Endothelial cell of umbilical vein (primary cell): ENCODE measurements around the gene PRR5L. TPM values are rescaled to one million over a fixed set of nuclear protein-coding genes. Genes with fewer than 3 reads are reported as not detected.

ENCODE experiments used
- BruUV-seq: library from RNA; stranded (reverse); fragments of 400-500 nt; replicated peaks from 2 replicates; lab custom pipeline; 2021; lab: Mats Ljungman, UMichigan
- CTCF ChIA-PET: fragments of 300-600, 350-600 bp; sonication (Branson Sonifier 250); formaldehyde crosslinking; loops from one replicate; lab custom pipeline; 2021; ENCODE audit warnings: antibody characterized with exemption, inconsistent platforms; lab: Charles Lee
- POLR2A ChIA-PET: fragments of 300-600, 350-600 bp; sonication (Branson Sonifier 250); formaldehyde crosslinking; loops from one replicate; lab custom pipeline; 2021; ENCODE audit warnings: antibody characterized with exemption, inconsistent platforms; lab: Charles Lee
- DNase-seq: peaks from one replicate; pipeline ENCODE4 v3.0.0-alpha.2; 2011; ENCODE audit warnings: low read depth, low spot score
- FAIRE-seq: peaks from 2 replicates; lab custom pipeline; 2011; peaks lifted over from hg19 to GRCh38; lab: Jason Lieb, UNC
- H2AFZ ChIP-seq: 2 replicates; pipeline ENCODE4 v1.6.0; 2012; ENCODE audit warnings: low read depth, low read length, control low read depth, inconsistent platforms
- H3K27ac ChIP-seq: 2 replicates; pipeline ENCODE4 v1.5.1; 2011; ENCODE audit warnings: low read depth, mild to moderate bottlenecking, control low read depth, low read length, moderate library complexity; ENCODE audit not compliant: insufficient read depth
- H3K27me3 ChIP-seq, 2 experiments: 2 replicates each; pipeline versions ENCODE4 v1.6.0 to v1.6.1; 2011; ENCODE audit warnings: low read length in 2 of 2, mixed read lengths in 1 of 2; ENCODE audit not compliant: control insufficient read depth in 2 of 2, insufficient read depth in 2 of 2
- H3K36me3 ChIP-seq, 2 experiments: 2 replicates in 1 of 2; 3 replicates in 1 of 2; pipeline ENCODE4 v1.5.1; 2011; ENCODE audit warnings: low read length in 2 of 2, mild to moderate bottlenecking in 1 of 2, moderate library complexity in 1 of 2; ENCODE audit not compliant: control insufficient read depth in 2 of 2, insufficient read depth in 2 of 2; ENCODE audit errors: extremely low read depth in 1 of 2
- H3K4me1 ChIP-seq: 3 replicates; pipeline ENCODE4 v1.5.1; 2011; ENCODE audit warnings: mild to moderate bottlenecking, low read length; ENCODE audit not compliant: control insufficient read depth, insufficient read depth; ENCODE audit errors: extremely low read depth
- H3K4me2 ChIP-seq: 2 replicates; pipeline ENCODE4 v1.6.1; 2011; ENCODE audit warnings: low read length, control low read depth, mixed read lengths; ENCODE audit not compliant: insufficient read depth
- H3K4me3 ChIP-seq, 3 experiments: fragments of 200-600 bp in 1 of 3; sonication (generic), shearing (Covaris generic) in 1 of 3; replicated peaks in 1 of 3; 2 replicates each; pipeline ENCODE4 v1.5.1; 2011 to 2016; ENCODE audit warnings: control low read depth in 3 of 3, low read length in 3 of 3, mild to moderate bottlenecking in 2 of 3, inconsistent platforms in 1 of 3, low read depth in 1 of 3, moderate library complexity in 1 of 3; ENCODE audit not compliant: insufficient read depth in 1 of 3
- H3K79me2 ChIP-seq: 2 replicates; pipeline ENCODE4 v1.6.0; 2012; ENCODE audit warnings: low read length, inconsistent platforms; ENCODE audit not compliant: control insufficient read depth, insufficient read depth
- H3K9ac ChIP-seq: replicated peaks from 2 replicates; pipeline ENCODE3; 2011; ENCODE audit warnings: low read length, control low read depth; ENCODE audit not compliant: insufficient read depth; ENCODE audit errors: extremely low read depth
- H3K9me1 ChIP-seq: replicated peaks from 3 replicates; pipeline ENCODE4 v1.6.0; 2011; ENCODE audit warnings: mild to moderate bottlenecking, low read length; ENCODE audit not compliant: control insufficient read depth, insufficient read depth; ENCODE audit errors: extremely low read depth
- H3K9me3 ChIP-seq: replicated peaks from 2 replicates; pipeline ENCODE4 v1.5.1; 2012; ENCODE audit warnings: low read length, inconsistent platforms; ENCODE audit not compliant: control insufficient read depth, insufficient read depth
- H4K20me1 ChIP-seq: replicated peaks from 2 replicates; pipeline ENCODE3; 2011; ENCODE audit warnings: mild to moderate bottlenecking, low read length; ENCODE audit not compliant: control insufficient read depth, insufficient read depth; ENCODE audit errors: extremely low read depth
- EZH2 ChIP-seq: IDR thresholded peaks from 2 replicates; pipeline ENCODE4 v1.6.1; 2012; ENCODE audit warnings: borderline replicate concordance, low read depth, mild to moderate bottlenecking, moderate library complexity, low read length, inconsistent platforms; ENCODE audit not compliant: severe bottlenecking
- FOS ChIP-seq: IDR thresholded peaks from 2 replicates; pipeline ENCODE4 v1.6.1; 2011; ENCODE audit warnings: mild to moderate bottlenecking, low read length, moderate library complexity, borderline replicate concordance; ENCODE audit not compliant: insufficient read depth
- GATA2 ChIP-seq: IDR thresholded peaks from 2 replicates; pipeline ENCODE4 v1.7.0; 2011; ENCODE audit warnings: low read depth, mild to moderate bottlenecking, moderate library complexity, mixed read lengths, low read length; ENCODE audit not compliant: insufficient read length, insufficient read depth
- POLR2A ChIP-seq: IDR thresholded peaks from 2 replicates; pipeline ENCODE4 v1.6.1; 2012; ENCODE audit warnings: low read depth, mild to moderate bottlenecking, control low read depth, low read length
- POLR2AphosphoS5 ChIP-seq: IDR thresholded peaks from 2 replicates; pipeline ENCODE4 v1.6.1; 2012; ENCODE audit warnings: low read depth, mild to moderate bottlenecking, control low read depth, low read length, moderate library complexity; ENCODE audit not compliant: insufficient read depth
- dilution Hi-C: fragments of 300-500 bp; cut with MboI; formaldehyde crosslinking; loops from one replicate; pipeline ENCODE4 v1.15.0; 2019; ENCODE audit warnings: low sequenced_read_pairs; ENCODE audit not compliant: extremely low pct_ligation_motif_present
- intact Hi-C: fragments of 100-400 bp; cut with micrococcal nuclease; formaldehyde crosslinking; loops from one replicate; pipeline ENCODE4 v1.10.0; 2022
- polyA plus RNA-seq, 4 experiments: library from polyadenylated mRNA; depleted of rRNA in 3 of 4; stranded (reverse) in 3 of 4; unstranded in 1 of 4; fragments of >200 nt; gene quantifications; 2 replicates each; pipeline versions ENCODE4 v1.2.1 to v1.2.3, GENCODE V29; 2011 to 2012; ENCODE audit warnings: missing spikeins in 1 of 4
- total RNA-seq: library from RNA; stranded (reverse); gene quantifications from 2 replicates; pipeline ENCODE4 v1.2.3, GENCODE V29; 2021
- TF ChIP-seq, protein P1 (sequence below), 2 donors: IDR thresholded peaks; 1 replicate in 1 of 2; 2 replicates in 1 of 2; pipeline ENCODE4 v1.5.1; 2011; ENCODE audit warnings: low read length in 2 of 2, mild to moderate bottlenecking in 2 of 2, moderate library complexity in 2 of 2, control low read depth in 1 of 2, inconsistent platforms in 1 of 2, low read depth in 1 of 2; ENCODE audit not compliant: insufficient read depth in 1 of 2; ENCODE audit errors: extremely low read depth in 1 of 2

PRR5L gene
- total and polyA plus RNA-seq, 2 donors (not counting 3 experiments of a cell fraction or from before 2014, with no cell fraction given), result 2.5 to 6.1 TPM

- no peaks in the 10 kb centered on the region for H3K79me2 ChIP-seq
- ChIA-PET CTCF (no interaction called here), POLR2A (no interaction called here)
- FAIRE-seq (no peak), DNase-seq (no peak)
- dilution Hi-C loops, result no loop called here
- peaks cover 5% of the 10 kb centered on the region for H3K4me1 ChIP-seq
- no peaks in the 10 kb centered on the region for H3K9me1 ChIP-seq
- H3K27ac ChIP-seq, result no peak overlapping the region
- intact Hi-C loops, result no loop called here
- peaks cover 4 to 10% of the 10 kb centered on the region in 2 experiments for H3K27me3 ChIP-seq
- no peak overlapping the region for H3K4me2 ChIP-seq
- no peaks in the 10 kb centered on the region for H3K9me3 ChIP-seq
- BruUV-seq, result no TSS peak
- no peaks in the 10 kb centered on the region for H3K36me3 ChIP-seq
- H2AFZ ChIP-seq, result no peak overlapping the region
- TF ChIP-seq EZH2 (no peak), FOS (no peak), GATA2 (no peak), POLR2AphosphoS5 (no peak), POLR2A (no peak)
- TF ChIP-seq, protein P1, sequence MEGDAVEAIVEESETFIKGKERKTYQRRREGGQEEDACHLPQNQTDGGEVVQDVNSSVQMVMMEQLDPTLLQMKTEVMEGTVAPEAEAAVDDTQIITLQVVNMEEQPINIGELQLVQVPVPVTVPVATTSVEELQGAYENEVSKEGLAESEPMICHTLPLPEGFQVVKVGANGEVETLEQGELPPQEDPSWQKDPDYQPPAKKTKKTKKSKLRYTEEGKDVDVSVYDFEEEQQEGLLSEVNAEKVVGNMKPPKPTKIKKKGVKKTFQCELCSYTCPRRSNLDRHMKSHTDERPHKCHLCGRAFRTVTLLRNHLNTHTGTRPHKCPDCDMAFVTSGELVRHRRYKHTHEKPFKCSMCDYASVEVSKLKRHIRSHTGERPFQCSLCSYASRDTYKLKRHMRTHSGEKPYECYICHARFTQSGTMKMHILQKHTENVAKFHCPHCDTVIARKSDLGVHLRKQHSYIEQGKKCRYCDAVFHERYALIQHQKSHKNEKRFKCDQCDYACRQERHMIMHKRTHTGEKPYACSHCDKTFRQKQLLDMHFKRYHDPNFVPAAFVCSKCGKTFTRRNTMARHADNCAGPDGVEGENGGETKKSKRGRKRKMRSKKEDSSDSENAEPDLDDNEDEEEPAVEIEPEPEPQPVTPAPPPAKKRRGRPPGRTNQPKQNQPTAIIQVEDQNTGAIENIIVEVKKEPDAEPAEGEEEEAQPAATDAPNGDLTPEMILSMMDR (IDR thresholded peaks at IDR 0.05; ENCODE audit: extremely low read depth in 1 of 2, insufficient read depth in 1 of 2, low read depth in 1 of 2, low read length in 2 of 2), result no peak
- H3K9ac ChIP-seq, result no peak overlapping the region
- H3K4me3 ChIP-seq, result no peak overlapping the region
- no peaks in the 10 kb centered on the region for H4K20me1 ChIP-seq
Measured at GRCh38 chr11:36345084-36345511, 49.0 kb downstream of the PRR5L start.
